ENCODE measurements around the gene SCN5A.

The SCN5A gene

DNA sequence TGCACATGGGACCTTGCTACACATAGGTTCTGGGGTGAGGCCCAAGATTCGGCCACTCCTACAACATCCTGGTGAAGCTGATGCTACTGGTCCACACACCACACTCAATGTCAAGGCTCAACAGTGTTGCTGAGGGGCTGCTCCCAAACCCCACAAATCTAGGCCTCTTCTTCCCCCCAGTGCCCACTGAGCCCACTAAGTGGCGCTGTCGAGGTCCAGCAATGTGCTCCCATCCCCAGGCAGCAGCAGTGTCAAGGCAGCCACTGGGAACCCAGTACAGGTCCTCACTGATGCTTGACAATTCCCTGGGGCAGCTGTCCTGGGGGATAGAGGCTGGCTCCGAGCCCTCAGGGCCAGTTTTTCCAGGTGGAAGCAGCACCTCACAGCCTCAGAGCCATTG, 21.5 kb downstream of the SCN5A start:
- TF ChIP-seq, protein P1, sequence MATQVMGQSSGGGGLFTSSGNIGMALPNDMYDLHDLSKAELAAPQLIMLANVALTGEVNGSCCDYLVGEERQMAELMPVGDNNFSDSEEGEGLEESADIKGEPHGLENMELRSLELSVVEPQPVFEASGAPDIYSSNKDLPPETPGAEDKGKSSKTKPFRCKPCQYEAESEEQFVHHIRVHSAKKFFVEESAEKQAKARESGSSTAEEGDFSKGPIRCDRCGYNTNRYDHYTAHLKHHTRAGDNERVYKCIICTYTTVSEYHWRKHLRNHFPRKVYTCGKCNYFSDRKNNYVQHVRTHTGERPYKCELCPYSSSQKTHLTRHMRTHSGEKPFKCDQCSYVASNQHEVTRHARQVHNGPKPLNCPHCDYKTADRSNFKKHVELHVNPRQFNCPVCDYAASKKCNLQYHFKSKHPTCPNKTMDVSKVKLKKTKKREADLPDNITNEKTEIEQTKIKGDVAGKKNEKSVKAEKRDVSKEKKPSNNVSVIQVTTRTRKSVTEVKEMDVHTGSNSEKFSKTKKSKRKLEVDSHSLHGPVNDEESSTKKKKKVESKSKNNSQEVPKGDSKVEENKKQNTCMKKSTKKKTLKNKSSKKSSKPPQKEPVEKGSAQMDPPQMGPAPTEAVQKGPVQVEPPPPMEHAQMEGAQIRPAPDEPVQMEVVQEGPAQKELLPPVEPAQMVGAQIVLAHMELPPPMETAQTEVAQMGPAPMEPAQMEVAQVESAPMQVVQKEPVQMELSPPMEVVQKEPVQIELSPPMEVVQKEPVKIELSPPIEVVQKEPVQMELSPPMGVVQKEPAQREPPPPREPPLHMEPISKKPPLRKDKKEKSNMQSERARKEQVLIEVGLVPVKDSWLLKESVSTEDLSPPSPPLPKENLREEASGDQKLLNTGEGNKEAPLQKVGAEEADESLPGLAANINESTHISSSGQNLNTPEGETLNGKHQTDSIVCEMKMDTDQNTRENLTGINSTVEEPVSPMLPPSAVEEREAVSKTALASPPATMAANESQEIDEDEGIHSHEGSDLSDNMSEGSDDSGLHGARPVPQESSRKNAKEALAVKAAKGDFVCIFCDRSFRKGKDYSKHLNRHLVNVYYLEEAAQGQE (IDR thresholded peaks at IDR 0.05; ENCODE audit: low read depth), result no peak
- TF ChIP-seq RAD21 (IDR thresholded peaks at IDR 0.05; ENCODE audit: low read depth) (peak; percentile 36; the same call in 1 of the 2 replicates), TCF12 (IDR thresholded peaks at IDR 0.05; ENCODE audit: low read depth) (no peak), YY1 (IDR thresholded peaks at IDR 0.05; ENCODE audit: low read depth) (no peak)

DNA sequence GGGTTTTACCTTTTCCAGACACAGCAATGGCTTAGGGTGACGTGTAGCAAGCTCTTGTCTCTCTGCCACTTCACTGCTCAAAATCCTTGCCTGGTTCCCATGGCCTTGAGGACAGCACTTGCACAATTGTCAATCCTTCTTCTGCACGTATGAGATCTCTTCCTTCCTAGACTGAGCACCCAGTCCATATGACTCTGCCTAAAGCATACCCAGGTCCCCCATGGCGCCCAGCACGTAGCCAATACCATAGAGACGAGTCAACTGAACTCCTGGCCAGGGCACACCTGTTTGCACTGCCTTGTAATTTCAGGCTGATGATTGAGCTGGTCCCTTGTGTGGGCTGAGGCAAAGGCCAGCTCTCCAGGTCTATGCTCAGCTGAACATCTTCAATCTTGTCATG, 23.3 kb downstream of the SCN5A start:
- TF ChIP-seq CEBPB (IDR thresholded peaks at IDR 0.05) (no peak), TCF12 (IDR thresholded peaks at IDR 0.05; ENCODE audit: low read depth) (no peak), TAF1 (IDR thresholded peaks at IDR 0.05; ENCODE audit: low read depth) (no peak), EP300 (IDR thresholded peaks at IDR 0.05; ENCODE audit: borderline replicate concordance) (no peak), CREB1 (IDR thresholded peaks at IDR 0.05; ENCODE audit: low read depth) (no peak), TEAD4 (IDR thresholded peaks at IDR 0.05) (no peak), ZBTB7A (IDR thresholded peaks at IDR 0.05; ENCODE audit: low read depth) (no peak), YY1 (IDR thresholded peaks at IDR 0.05; ENCODE audit: low read depth) (no peak), NFIC (IDR thresholded peaks at IDR 0.05) (no peak), EGR1 (IDR thresholded peaks at IDR 0.05) (no peak), RAD21 (IDR thresholded peaks at IDR 0.05; ENCODE audit: low read depth) (no peak), FOXM1 (IDR thresholded peaks at IDR 0.05; ENCODE audit: borderline replicate concordance, low read depth) (no peak)
- TF ChIP-seq, protein P2, sequence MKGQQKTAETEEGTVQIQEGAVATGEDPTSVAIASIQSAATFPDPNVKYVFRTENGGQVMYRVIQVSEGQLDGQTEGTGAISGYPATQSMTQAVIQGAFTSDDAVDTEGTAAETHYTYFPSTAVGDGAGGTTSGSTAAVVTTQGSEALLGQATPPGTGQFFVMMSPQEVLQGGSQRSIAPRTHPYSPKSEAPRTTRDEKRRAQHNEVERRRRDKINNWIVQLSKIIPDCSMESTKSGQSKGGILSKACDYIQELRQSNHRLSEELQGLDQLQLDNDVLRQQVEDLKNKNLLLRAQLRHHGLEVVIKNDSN (IDR thresholded peaks at IDR 0.05), result no peak
- TF ChIP-seq, protein P1 (IDR thresholded peaks at IDR 0.05; ENCODE audit: low read depth), result no peak
- TF ChIP-seq, protein P3, sequence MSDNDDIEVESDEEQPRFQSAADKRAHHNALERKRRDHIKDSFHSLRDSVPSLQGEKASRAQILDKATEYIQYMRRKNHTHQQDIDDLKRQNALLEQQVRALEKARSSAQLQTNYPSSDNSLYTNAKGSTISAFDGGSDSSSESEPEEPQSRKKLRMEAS (IDR thresholded peaks at IDR 0.05), result no peak

DNA sequence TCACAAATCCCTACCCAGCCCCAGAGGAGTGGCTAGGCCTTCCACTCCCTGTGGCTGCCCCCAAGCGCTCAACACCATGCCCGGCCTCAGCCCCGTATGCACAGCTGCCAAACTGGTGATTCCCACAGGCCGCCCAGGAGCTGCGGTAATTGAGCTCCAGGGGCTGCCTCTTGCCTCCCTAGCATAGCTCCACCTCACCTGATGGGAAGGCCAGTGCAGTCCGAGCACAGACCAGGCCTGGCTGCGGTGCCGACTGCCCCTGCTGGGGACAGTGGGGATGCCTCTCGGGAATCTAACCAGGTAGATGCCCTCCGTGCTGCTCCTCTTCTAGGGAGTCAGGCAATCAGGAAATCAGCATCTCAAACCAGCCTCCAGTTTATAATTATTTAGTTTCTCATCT, 25.9 kb downstream of the SCN5A start:
- TF ChIP-seq, protein P3 (IDR thresholded peaks at IDR 0.05), result no peak
- TF ChIP-seq TCF12 (IDR thresholded peaks at IDR 0.05; ENCODE audit: low read depth) (no peak), EGR1 (IDR thresholded peaks at IDR 0.05) (no peak), ZBTB7A (IDR thresholded peaks at IDR 0.05; ENCODE audit: low read depth) (no peak), NFIC (IDR thresholded peaks at IDR 0.05) (no peak)
- TF ChIP-seq, protein P2 (IDR thresholded peaks at IDR 0.05), result no peak

DNA sequence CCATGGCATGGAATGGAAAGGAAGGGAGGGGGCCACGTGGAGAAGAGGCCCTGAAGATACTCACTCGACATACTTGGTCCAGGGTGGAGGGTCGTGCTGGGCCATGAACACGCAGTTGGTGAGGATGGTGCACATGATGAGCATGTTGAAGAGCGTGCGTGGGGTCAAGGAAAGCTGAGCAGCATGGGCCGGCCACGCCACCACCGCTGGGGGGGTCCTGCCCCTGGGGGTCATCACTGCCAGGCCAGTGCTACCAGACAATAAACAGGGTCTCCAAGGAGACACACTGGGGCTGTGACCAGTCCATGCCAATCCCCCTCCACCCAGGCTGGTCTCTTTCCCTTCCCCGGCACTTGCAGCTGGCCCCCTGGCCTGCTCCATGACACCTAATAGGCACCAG, 27.2 kb downstream of the SCN5A start:
- no peak for TF ChIP-seq RAD21 (IDR thresholded peaks at IDR 0.05; ENCODE audit: low read depth)
- no peak for TF ChIP-seq ZBTB7A (IDR thresholded peaks at IDR 0.05; ENCODE audit: low read depth)
- TF ChIP-seq EGR1 (IDR thresholded peaks at IDR 0.05), result no peak
- TF ChIP-seq CREB1 (IDR thresholded peaks at IDR 0.05; ENCODE audit: low read depth), result no peak
- no peak for TF ChIP-seq TCF12 (IDR thresholded peaks at IDR 0.05; ENCODE audit: low read depth)
- no peak for TF ChIP-seq YY1 (IDR thresholded peaks at IDR 0.05; ENCODE audit: low read depth)
- no peak for TF ChIP-seq NFIC (IDR thresholded peaks at IDR 0.05)
- TF ChIP-seq, protein P3 (IDR thresholded peaks at IDR 0.05), result no peak
- TF ChIP-seq TEAD4 (IDR thresholded peaks at IDR 0.05), result no peak
- TF ChIP-seq EP300 (IDR thresholded peaks at IDR 0.05; ENCODE audit: borderline replicate concordance), result no peak
- TF ChIP-seq, protein P2 (IDR thresholded peaks at IDR 0.05), result no peak
- TF ChIP-seq, protein P1 (IDR thresholded peaks at IDR 0.05; ENCODE audit: low read depth), result no peak
- TF ChIP-seq FOXM1 (IDR thresholded peaks at IDR 0.05; ENCODE audit: borderline replicate concordance, low read depth), result no peak
- TF ChIP-seq TAF1 (IDR thresholded peaks at IDR 0.05; ENCODE audit: low read depth), result no peak

Data from Ishikawa (cell line).